ENCODE results near the gene HTRA3.

HTRA3 gene

GRCh38 chr4:8297141-8297601, 27.6 kb downstream of the HTRA3 start:
- DNase-seq, result no peak

GRCh38 chr4:8297691-8298485, 28.3 kb downstream of the HTRA3 start:
- no peak for DNase-seq

- DNase-seq, result no peak
Observed at GRCh38 chr4:8300832-8301231, 31.3 kb downstream of the HTRA3 start.

GRCh38 chr4:8301851-8302730, 32.5 kb downstream of the HTRA3 start:
- no peak for DNase-seq

GRCh38 chr4:8303081-8303480, 33.5 kb downstream of the HTRA3 start:
- no peak for DNase-seq

GRCh38 chr4:8303485-8304281, 34.1 kb downstream of the HTRA3 start:
- DNase-seq, result peak; percentile 92

- no peak for DNase-seq
Observed at GRCh38 chr4:8304827-8305695, 35.5 kb downstream of the HTRA3 start.

- no peak for DNase-seq
Observed at GRCh38 chr4:8305851-8306471, 36.4 kb downstream of the HTRA3 start.

GRCh38 chr4:8306511-8307021, 37.0 kb downstream of the HTRA3 start:
- DNase-seq, result no peak

- DNase-seq, result no peak
Observed at GRCh38 chr4:8307121-8307520, 37.6 kb downstream of the HTRA3 start.

GRCh38 chr4:8307714-8308113, 38.2 kb downstream of the HTRA3 start:
- no peak for DNase-seq

GRCh38 chr4:8308144-8308543, 38.6 kb downstream of the HTRA3 start:
- no peak for DNase-seq

- DNase-seq, result no peak
Observed at GRCh38 chr4:8308856-8309771, 39.6 kb downstream of the HTRA3 start.

- no peak for DNase-seq
Observed at GRCh38 chr4:8310306-8310705, 40.8 kb downstream of the HTRA3 start.

GRCh38 chr4:8311101-8312068, 41.8 kb downstream of the HTRA3 start:
- no peak for DNase-seq

- DNase-seq, result no peak
Observed at GRCh38 chr4:8312069-8312445, 42.5 kb downstream of the HTRA3 start.

- no peak for DNase-seq
Observed at GRCh38 chr4:8312976-8313375, 43.4 kb downstream of the HTRA3 start.

- no peak for DNase-seq
Observed at GRCh38 chr4:8314691-8315255, 45.2 kb downstream of the HTRA3 start.
